ENCODE results near the gene IL6R.

Gene IL6R

DNA sequence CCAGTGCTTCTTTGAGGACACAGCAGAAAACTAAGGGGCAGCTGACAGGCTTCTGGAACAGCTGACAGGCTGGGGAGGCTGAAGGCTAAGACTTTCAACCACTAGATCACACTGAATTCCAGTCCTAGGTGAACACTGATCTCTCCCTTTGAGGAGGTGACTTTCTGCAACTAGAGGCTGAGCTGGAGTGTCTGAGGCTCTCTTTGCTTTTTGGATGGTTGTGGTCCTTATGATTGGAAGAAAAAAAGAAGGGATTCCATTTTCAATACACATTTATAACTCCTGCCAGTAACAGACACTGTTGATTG is 1.4 kb downstream of the IL6R start:
- TF ChIP-seq CTCF (IDR thresholded peaks at IDR 0.05; ENCODE audit: borderline replicate concordance, control extremely low read depth, extremely low read depth, insufficient read depth, missing control alignments), result no peak
- no peak for DNase-seq (ENCODE audit: low spot score)
- in situ Hi-C loops (cut with MboI; ENCODE audit: low sequenced_read_pairs, unreplicated experiment), result loop anchor here (10.0 kb wide), 1 partner anchor 48 kb away; no protein-coding TSS in a partner anchor

DNA sequence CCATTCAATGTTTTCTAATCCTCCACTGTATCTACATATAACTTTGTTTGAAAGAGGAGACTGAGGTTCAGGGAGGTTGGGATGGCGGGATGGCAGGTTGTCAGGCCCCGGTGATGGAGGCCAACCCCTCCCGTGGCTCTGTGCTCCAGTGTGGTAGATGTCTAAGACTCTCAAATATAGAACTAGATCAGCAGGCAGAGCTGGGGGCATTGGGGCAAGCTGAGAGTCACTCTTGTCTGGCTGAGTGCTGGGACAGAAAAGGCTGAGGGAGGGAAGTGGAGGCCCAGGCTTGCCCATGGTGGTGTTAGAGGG is 1.7 kb downstream of the IL6R start:
- in situ Hi-C loops (cut with MboI; ENCODE audit: low sequenced_read_pairs, unreplicated experiment), result loop anchor here (10.0 kb wide), 1 partner anchor 48 kb away; no protein-coding TSS in a partner anchor
- DNase-seq (ENCODE audit: low spot score), result no peak
- no peak for TF ChIP-seq CTCF (IDR thresholded peaks at IDR 0.05; ENCODE audit: borderline replicate concordance, control extremely low read depth, extremely low read depth, insufficient read depth, missing control alignments)

DNA sequence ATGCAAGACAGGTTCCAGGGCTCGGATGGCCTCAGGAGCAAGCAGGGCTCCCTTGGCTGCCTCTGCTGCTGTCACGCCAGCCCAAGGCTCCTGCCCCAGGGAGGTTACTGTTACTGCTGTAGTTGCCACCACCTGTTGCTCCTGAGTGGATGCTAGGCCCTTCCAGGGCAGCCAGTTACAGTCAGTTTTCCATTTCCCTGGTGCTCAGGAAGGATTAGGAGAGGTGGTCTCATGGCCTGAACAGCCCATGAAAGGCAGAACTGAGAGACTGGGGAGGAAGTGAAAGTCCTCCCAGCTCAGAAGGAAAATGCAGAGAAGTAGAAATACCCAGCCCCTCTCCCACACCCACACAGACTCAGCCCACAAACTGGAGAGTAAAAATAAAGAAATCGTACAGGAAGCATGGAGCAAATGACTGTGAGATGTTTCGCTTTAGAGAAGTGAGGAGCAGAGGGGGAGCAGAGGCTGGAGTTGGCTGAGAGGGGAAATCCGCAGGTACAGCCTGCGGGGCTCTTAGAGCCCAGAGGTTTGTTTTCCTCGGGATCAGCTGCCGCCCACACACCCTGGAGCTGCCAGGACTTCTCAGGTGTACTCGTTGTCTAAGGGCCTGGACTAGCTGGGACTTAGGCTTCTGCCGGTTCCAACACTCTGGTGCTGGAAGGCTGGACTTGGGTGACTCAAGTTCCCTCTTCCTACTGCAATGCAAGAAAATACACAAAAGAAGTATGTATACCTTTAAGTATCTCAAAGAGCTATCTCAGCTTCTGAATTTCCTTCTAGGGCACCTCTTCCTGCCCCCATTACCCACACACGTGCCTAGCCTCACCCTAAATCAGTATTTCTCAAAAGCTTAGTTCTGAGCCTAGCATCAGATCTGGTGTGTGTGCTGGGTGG is 2.3 kb downstream of the IL6R start:
- no peak for TF ChIP-seq CTCF (IDR thresholded peaks at IDR 0.05; ENCODE audit: borderline replicate concordance, control extremely low read depth, extremely low read depth, insufficient read depth, missing control alignments)
- DNase-seq (ENCODE audit: low spot score), result peak; percentile 69
- in situ Hi-C loops (cut with MboI; ENCODE audit: low sequenced_read_pairs, unreplicated experiment), result loop anchor here (10.0 kb wide), 1 partner anchor 47 kb away; no protein-coding TSS in a partner anchor

DNA sequence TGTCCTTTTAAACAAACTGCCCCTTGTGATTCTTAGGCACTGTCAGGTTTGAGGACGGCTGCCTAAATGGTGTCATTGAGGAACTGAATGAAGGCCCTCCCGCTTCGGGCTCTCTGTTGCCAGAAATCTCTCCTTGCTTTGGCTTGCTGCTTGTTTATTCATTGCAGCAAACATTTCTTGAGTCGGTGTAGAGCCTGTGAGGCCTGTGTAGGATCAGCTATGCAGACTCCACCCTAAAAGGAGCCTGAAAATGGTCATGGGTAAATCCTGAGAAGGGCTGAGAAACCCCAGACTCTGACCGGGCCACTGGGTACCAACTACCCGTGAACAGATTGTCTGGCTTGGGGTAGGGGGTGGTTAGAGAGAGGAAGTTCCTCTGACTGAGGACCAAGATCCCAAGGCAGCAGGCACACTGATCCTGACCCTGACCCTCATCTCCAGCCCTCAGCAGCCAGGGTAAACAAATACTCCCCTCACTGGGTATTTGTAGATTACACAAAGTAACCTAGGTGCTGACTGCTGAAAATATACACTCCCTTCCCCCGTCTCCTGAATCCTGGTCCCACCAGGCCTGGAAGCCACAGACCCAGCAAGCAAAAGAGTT is 3.1 kb downstream of the IL6R start:
- TF ChIP-seq CTCF (IDR thresholded peaks at IDR 0.05; ENCODE audit: borderline replicate concordance, control extremely low read depth, extremely low read depth, insufficient read depth, missing control alignments), result no peak
- in situ Hi-C loops (cut with MboI; ENCODE audit: low sequenced_read_pairs, unreplicated experiment), result loop anchor here (10.0 kb wide), 1 partner anchor 47 kb away; no protein-coding TSS in a partner anchor
- no peak for DNase-seq (ENCODE audit: low spot score)

DNA sequence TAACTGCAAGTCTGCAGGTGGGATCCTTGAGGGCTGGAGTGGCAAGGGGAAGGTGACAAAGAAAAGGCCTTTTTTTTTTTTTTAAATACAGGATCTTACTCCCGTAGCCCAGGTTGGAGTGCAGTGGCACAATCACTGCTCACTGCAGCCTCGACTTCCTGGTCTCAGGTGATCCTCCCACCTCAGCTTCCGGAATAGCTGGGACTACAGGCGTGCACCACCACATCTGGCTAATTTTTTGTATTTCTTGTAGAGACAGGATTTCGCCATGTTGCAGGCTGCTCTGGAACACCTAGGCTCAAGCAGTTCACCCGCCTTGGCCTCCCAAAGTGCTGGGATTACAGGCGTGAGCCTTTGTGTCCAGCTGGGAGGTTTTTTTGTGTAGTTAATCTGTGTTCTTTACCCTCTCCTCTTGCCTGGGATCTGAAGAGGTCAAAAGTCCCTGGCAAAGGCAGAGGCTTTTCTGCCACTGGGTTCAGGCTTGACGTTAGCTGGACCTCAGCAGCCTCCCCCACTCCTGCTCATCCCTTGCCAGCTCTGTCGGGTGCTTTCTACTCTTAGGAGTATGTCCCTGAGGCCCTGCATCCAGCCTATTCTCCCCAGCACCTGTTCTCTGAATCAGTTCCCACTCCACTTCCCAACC is 5.2 kb downstream of the IL6R start:
- in situ Hi-C loops (cut with MboI; ENCODE audit: low sequenced_read_pairs, unreplicated experiment), result no loop called here
- TF ChIP-seq CTCF (IDR thresholded peaks at IDR 0.05; ENCODE audit: borderline replicate concordance, control extremely low read depth, extremely low read depth, insufficient read depth, missing control alignments), result no peak
- DNase-seq (ENCODE audit: low spot score), result no peak

GRCh38 chr1:154411525-154411924 is 6.4 kb downstream of the IL6R start:
- TF ChIP-seq CTCF (IDR thresholded peaks at IDR 0.05; ENCODE audit: borderline replicate concordance, control extremely low read depth, extremely low read depth, insufficient read depth, missing control alignments), result no peak
- in situ Hi-C loops (cut with MboI; ENCODE audit: low sequenced_read_pairs, unreplicated experiment), result no loop called here
- no peak for DNase-seq (ENCODE audit: low spot score)
